Lower leg skin (tissue), 4 donors: Measurements from ENCODE around the gene CARD11. TPM values are rescaled to one million over a fixed set of nuclear protein-coding genes. Genes with fewer than 3 reads are reported as not detected.
A peak's percentile ranks its signal among the peaks of the same experiment; 100 is the strongest.

ENCODE experiments used
- DNase-seq, 2 donors: peaks; one replicate each; pipeline ENCODE4 v3.0.0-alpha.2; 2019; ENCODE audit warnings: low spot score in 2 of 2
- H3K4me3 ChIP-seq: fragments of 200-600 bp; sonication (generic); 2 replicates; pipeline ENCODE4 v1.5.1; 2017; ENCODE audit warnings: mild to moderate bottlenecking, low read depth; ENCODE audit not compliant: poor library complexity, severe bottlenecking
- CTCF ChIP-seq, 3 donors: fragments of 450-650 bp; IDR thresholded peaks; one replicate each; pipeline ENCODE4 v1.5.1; 2016; ENCODE audit warnings: antibody characterized with exemption in 3 of 3, mild to moderate bottlenecking in 3 of 3, moderate library complexity in 2 of 3
- POLR2A ChIP-seq, 2 donors: fragments of 450-650 bp; IDR thresholded peaks; one replicate each; pipeline ENCODE4 v1.6.1; 2016 to 2017; ENCODE audit warnings: antibody characterized with exemption in 2 of 2, mild to moderate bottlenecking in 1 of 2, moderate library complexity in 1 of 2
- WGBS, 2 donors: methylation state at CpG; one replicate each; pipeline ENCODE4 v1.1.5; 2018; 5-methylcytosine and 5-hydroxymethylcytosine counted together
- intact Hi-C: fragments of 100-400 bp; cut with DNase I; formaldehyde crosslinking; loops from one replicate; pipeline ENCODE4 v1.15.0; 2023; ENCODE audit warnings: low total_unique reads
- total RNA-seq, 4 donors: library from RNA; depleted of rRNA; stranded (reverse); fragments of >200 nt; gene quantifications; one replicate each; pipeline ENCODE4 v1.1.0, GENCODE V29; 2016

The CARD11 gene
- total RNA-seq, 4 donors from 2014 or later, result 0.17 to 0.68 TPM; not detected in 2

GRCh38 chr7:2876031-2876731 lies 167.5 kb downstream of the CARD11 start:
- H3K4me3 ChIP-seq, result no peak overlapping the region
- intact Hi-C loops, result no loop called here
- DNase-seq, result no peak
- WGBS, 2 donors, result 45 to 48% methylated on average over 24 of the region's 24 CpGs
- TF ChIP-seq POLR2A (IDR thresholded peaks at IDR 0.05) (no peak), CTCF (IDR thresholded peaks at IDR 0.05) (no peak)

- WGBS, 2 donors, result 45 to 48% methylated on average over 7 of the region's 7 CpGs
- H3K4me3 ChIP-seq, result no peak overlapping the region
- intact Hi-C loops, result no loop called here
- no peak for TF ChIP-seq CTCF (IDR thresholded peaks at IDR 0.05)
- TF ChIP-seq POLR2A (IDR thresholded peaks at IDR 0.05), result no peak
- DNase-seq, result no peak
These were observed 169.7 kb downstream of the CARD11 start for GRCh38 chr7:2873686-2874551.

DNA sequence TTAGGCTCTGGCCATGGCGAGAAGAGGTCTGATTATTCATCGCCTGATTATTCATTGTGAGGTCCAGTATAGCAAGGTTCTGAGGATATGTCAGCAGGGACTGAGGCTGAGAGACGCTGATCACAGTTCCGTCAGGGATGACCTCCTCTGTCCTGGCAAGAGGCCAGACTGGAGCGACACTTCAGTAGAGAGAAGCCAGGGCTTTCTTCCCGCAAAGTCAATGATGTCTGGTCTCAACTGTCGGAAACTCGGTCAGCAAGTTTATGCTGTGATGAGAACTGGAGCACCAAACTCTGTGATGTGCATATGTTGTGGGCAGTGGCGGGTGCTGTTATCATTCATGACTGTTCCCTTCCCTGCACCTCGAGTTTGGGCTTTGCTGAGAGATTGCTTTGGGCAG lies 170.5 kb downstream of the CARD11 start:
- TF ChIP-seq POLR2A (IDR thresholded peaks at IDR 0.05) (no peak), CTCF (IDR thresholded peaks at IDR 0.05) (no peak)
- WGBS, 2 donors, result 69% methylated on average over 10 of the region's 10 CpGs
- intact Hi-C loops, result no loop called here
- DNase-seq, result no peak
- no peak overlapping the region for H3K4me3 ChIP-seq

GRCh38 chr7:2872296-2872874 lies 171.3 kb downstream of the CARD11 start:
- no peak for DNase-seq
- TF ChIP-seq POLR2A (IDR thresholded peaks at IDR 0.05), result no peak
- no peak for TF ChIP-seq CTCF (IDR thresholded peaks at IDR 0.05)
- H3K4me3 ChIP-seq, result no peak overlapping the region
- WGBS, 2 donors, result 82 to 92% methylated on average over 10 of the region's 10 CpGs
- intact Hi-C loops, result no loop called here

DNA sequence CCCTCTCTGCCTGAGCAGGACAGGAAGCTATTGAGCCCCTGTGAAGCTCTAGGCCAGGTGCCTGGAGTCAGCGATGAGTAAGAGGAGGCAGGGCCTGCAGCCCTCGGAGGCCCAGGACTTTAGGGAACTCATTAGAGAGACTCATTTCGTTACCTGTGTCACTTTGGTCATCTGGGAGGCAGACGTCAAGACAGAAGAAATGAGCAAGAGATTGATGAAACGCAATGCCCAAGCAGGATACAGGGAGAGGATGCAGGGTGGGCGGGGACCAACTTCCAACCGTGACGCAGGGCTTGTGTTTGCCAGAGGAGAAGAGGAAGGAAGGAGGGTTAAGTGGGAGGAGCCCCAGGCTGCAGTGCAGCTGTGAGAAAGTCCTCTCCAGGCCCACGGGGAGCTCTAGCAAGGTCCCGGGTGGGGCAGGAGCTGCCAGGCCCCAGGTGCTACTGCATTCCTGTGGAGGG lies 173.2 kb downstream of the CARD11 start:
- H3K4me3 ChIP-seq, result no peak overlapping the region
- peak; percentile 56 to 95 for DNase-seq
- 11 to 19% methylated on average over 10 of the region's 10 CpGs for WGBS, 2 donors

More for the DNA sequence above, 173.2 kb downstream of the CARD11 start:
- intact Hi-C loops, result no loop called here
- TF ChIP-seq CTCF (IDR thresholded peaks at IDR 0.05) (no peak), POLR2A (IDR thresholded peaks at IDR 0.05) (no peak)
